Rectal smooth muscle tissue (tissue), 1 donor: ENCODE data around the gene PMIS2.
"Not testable (repeated sequence)": the region's sequence is repeated elsewhere in the genome, so short reads cannot be mapped to it uniquely, and the experiment has no call there.

Source experiments
- H3K27ac ChIP-seq: one replicate; pipeline ENCODE4 v1.7.0; 2013; ENCODE audit warnings: low read depth, low read length, inconsistent platforms
- H3K27me3 ChIP-seq: one replicate; pipeline ENCODE4 v1.7.0; 2013; ENCODE audit warnings: low read length; ENCODE audit not compliant: control insufficient read depth, insufficient read depth
- H3K36me3 ChIP-seq: one replicate; pipeline ENCODE4 v1.7.0; 2013; ENCODE audit warnings: low read length; ENCODE audit not compliant: control insufficient read depth, insufficient read depth
- H3K4me1 ChIP-seq: one replicate; pipeline ENCODE4 v1.7.0; 2013; ENCODE audit warnings: low read length; ENCODE audit not compliant: control insufficient read depth, insufficient read depth
- H3K4me3 ChIP-seq: one replicate; pipeline ENCODE4 v1.7.0; 2013; ENCODE audit warnings: low read length
- H3K9ac ChIP-seq: one replicate; pipeline ENCODE4 v1.7.0; 2013; ENCODE audit warnings: low read length

Gene PMIS2

GRCh38 chr19:35577918-35578317 lies 8.1 kb upstream of the PMIS2 start:
- Histone ChIP-seq H3K27ac (no peak overlapping the region), H3K27me3 (no peaks in the 10 kb centered on the region), H3K4me1 (no peaks in the 10 kb centered on the region), H3K4me3 (no peak overlapping the region), H3K9ac (no peak overlapping the region), H3K36me3 (no peaks in the 10 kb centered on the region)

- no peaks in the 10 kb centered on the region for H3K4me1 ChIP-seq
- no peaks in the 10 kb centered on the region for H3K36me3 ChIP-seq
- no peak overlapping the region for H3K9ac ChIP-seq
- no peak overlapping the region for H3K27ac ChIP-seq
- no peaks in the 10 kb centered on the region for H3K27me3 ChIP-seq
- H3K4me3 ChIP-seq: no peak overlapping the region
These were observed 7.3 kb upstream of the PMIS2 start for GRCh38 chr19:35578707-35579106.

- Histone ChIP-seq H3K36me3 (no peaks in the 10 kb centered on the region), H3K4me1 (no peaks in the 10 kb centered on the region), H3K4me3 (no peak overlapping the region), H3K27ac (no peak overlapping the region), H3K9ac (no peak overlapping the region), H3K27me3 (no peaks in the 10 kb centered on the region)
These were observed 3.2 kb upstream of the PMIS2 start for GRCh38 chr19:35582760-35583159.

GRCh38 chr19:35587321-35587720 lies 1.3 kb downstream of the PMIS2 start:
- Histone ChIP-seq H3K27ac (no peak overlapping the region), H3K27me3 (no peaks in the 10 kb centered on the region), H3K36me3 (no peaks in the 10 kb centered on the region), H3K4me3 (no peak overlapping the region), H3K9ac (no peak overlapping the region), H3K4me1 (no peaks in the 10 kb centered on the region)

GRCh38 chr19:35590875-35591274 lies 4.9 kb downstream of the PMIS2 start:
- no peaks in the 10 kb centered on the region for H3K27me3 ChIP-seq
- H3K36me3 ChIP-seq: no peaks in the 10 kb centered on the region
- H3K4me3 ChIP-seq: no peak overlapping the region
- H3K27ac ChIP-seq: no peak overlapping the region
- no peaks in the 10 kb centered on the region for H3K4me1 ChIP-seq
- no peak overlapping the region for H3K9ac ChIP-seq

GRCh38 chr19:35592226-35592625 lies 6.3 kb downstream of the PMIS2 start:
- Histone ChIP-seq H3K9ac (no peak overlapping the region), H3K36me3 (no peaks in the 10 kb centered on the region), H3K27me3 (no peaks in the 10 kb centered on the region), H3K27ac (no peak overlapping the region), H3K4me3 (no peak overlapping the region), H3K4me1 (no peaks in the 10 kb centered on the region)

GRCh38 chr19:35595026-35595425 lies 9.1 kb downstream of the PMIS2 start:
- H3K4me1 ChIP-seq, H3K4me3 ChIP-seq, H3K36me3 ChIP-seq: not testable (repeated sequence)

GRCh38 chr19:35595928-35596327 lies 10.0 kb downstream of the PMIS2 start:
- no peak overlapping the region for H3K27ac ChIP-seq
- no peaks in the 10 kb centered on the region for H3K36me3 ChIP-seq
- H3K9ac ChIP-seq: no peak overlapping the region
- H3K4me1 ChIP-seq: no peaks in the 10 kb centered on the region
- H3K4me3 ChIP-seq: no peak overlapping the region
- no peaks in the 10 kb centered on the region for H3K27me3 ChIP-seq

More at GRCh38 chr19:35595026-35595425, 9.1 kb downstream of the PMIS2 start:
- H3K27me3 ChIP-seq, H3K9ac ChIP-seq, H3K27ac ChIP-seq: not testable (repeated sequence)

GRCh38 chr19:35596366-35596999 lies 10.5 kb downstream of the PMIS2 start:
- Histone ChIP-seq H3K4me3 (no peak overlapping the region), H3K36me3 (no peaks in the 10 kb centered on the region), H3K4me1 (no peaks in the 10 kb centered on the region), H3K27me3 (no peaks in the 10 kb centered on the region), H3K9ac (no peak overlapping the region), H3K27ac (no peak overlapping the region)

- Histone ChIP-seq H3K9ac (no peak overlapping the region), H3K27me3 (no peaks in the 10 kb centered on the region), H3K27ac (no peak overlapping the region), H3K4me3 (no peak overlapping the region), H3K36me3 (no peaks in the 10 kb centered on the region), H3K4me1 (no peaks in the 10 kb centered on the region)
These were observed 16.0 kb downstream of the PMIS2 start for GRCh38 chr19:35601971-35602370.

GRCh38 chr19:35604436-35604835 lies 18.5 kb downstream of the PMIS2 start:
- not testable (repeated sequence) for H3K27me3 ChIP-seq, H3K27ac ChIP-seq, H3K36me3 ChIP-seq, H3K4me3 ChIP-seq, H3K4me1 ChIP-seq, H3K9ac ChIP-seq

- H3K27ac ChIP-seq, H3K27me3 ChIP-seq: not testable (repeated sequence)
These were observed 21.2 kb downstream of the PMIS2 start for GRCh38 chr19:35607170-35607569.

GRCh38 chr19:35607661-35608060 lies 21.7 kb downstream of the PMIS2 start:
- H3K9ac ChIP-seq: no peak overlapping the region
- H3K4me3 ChIP-seq: no peak overlapping the region
- H3K27ac ChIP-seq: no peak overlapping the region
- H3K36me3 ChIP-seq: no peaks in the 10 kb centered on the region
- H3K27me3 ChIP-seq: no peaks in the 10 kb centered on the region
- H3K4me1 ChIP-seq: no peaks in the 10 kb centered on the region

More at GRCh38 chr19:35607170-35607569, 21.2 kb downstream of the PMIS2 start:
- H3K4me1 ChIP-seq, H3K4me3 ChIP-seq, H3K9ac ChIP-seq, H3K36me3 ChIP-seq: not testable (repeated sequence)
